A549 (cell line): ENCODE data around the gene SS18L1. TPM values are rescaled to one million over a fixed set of nuclear protein-coding genes. Genes with fewer than 3 reads are reported as not detected.

Source experiments
- ATAC-seq, 2 experiments: fragments of 200-7000 bp in 1 of 2; fragments of >200 bp in 1 of 2; cut with Nextera tagmentation in 1 of 2; cut with Tn5 transposase in 1 of 2; 3 replicates each; pipeline versions ENCODE4 v1.8.0 to v1.9.1; 2018 to 2020; ENCODE audit warnings: mild to moderate bottlenecking in 1 of 2, moderate library complexity in 1 of 2
- CTCF ChIA-PET: fragments of 300-600 bp; sonication (Branson Sonifier 250); formaldehyde crosslinking; extraction: SDS; loops from one replicate; lab custom pipeline; 2021; ENCODE audit warnings: antibody characterized with exemption, inconsistent platforms; lab: Yijun Ruan, JAX
- POLR2A ChIA-PET: fragments of 350-600 bp; formaldehyde crosslinking; extraction: SDS; loops from one replicate; lab custom pipeline; 2021; ENCODE audit warnings: antibody characterized with exemption, inconsistent platforms; lab: Yijun Ruan, JAX
- DNase-seq, 2 experiments: peaks; one replicate each; pipeline versions ENCODE4 v3.0.0 to v3.0.0-alpha.2; 2011 to 2016; ENCODE audit warnings: low read depth in 1 of 2, low spot score in 1 of 2
- FAIRE-seq: peaks from 2 replicates; lab custom pipeline; 2011; peaks lifted over from hg19 to GRCh38; lab: Jason Lieb, UNC
- H3K27ac ChIP-seq, 2 experiments: fragments of >200 bp; sonication (Bioruptor Twin); formaldehyde crosslinking; 3 replicates each; pipeline ENCODE4 v1.5.1; 2016 to 2017
- H3K4me1 ChIP-seq: fragments of >200 bp; sonication (Bioruptor Twin); formaldehyde crosslinking; 3 replicates; pipeline ENCODE4 v1.6.1; 2016
- H3K4me2 ChIP-seq: fragments of >200 bp; sonication (Bioruptor Twin); formaldehyde crosslinking; 3 replicates; pipeline ENCODE4 v1.6.1; 2016
- H3K4me3 ChIP-seq: fragments of >200 bp; sonication (Bioruptor Twin); formaldehyde crosslinking; 3 replicates; pipeline ENCODE4 v1.5.1; 2016
- H3K9me3 ChIP-seq: fragments of >200 bp; sonication (Bioruptor Twin); formaldehyde crosslinking; 3 replicates; pipeline ENCODE4 v1.6.1; 2016
- CBX2 ChIP-seq: fragments of 200-600 bp; sonication (generic); IDR thresholded peaks from 2 replicates; pipeline ENCODE4 v1.6.1; 2016; ENCODE audit warnings: low read depth, mild to moderate bottlenecking, borderline replicate concordance
- CTCF ChIP-seq: fragments of >200 bp; sonication (Bioruptor Twin); formaldehyde crosslinking; IDR thresholded peaks from 3 replicates; pipeline ENCODE4 v1.5.1; 2016
- EHMT2 ChIP-seq: fragments of 200-600 bp; sonication (generic); IDR thresholded peaks from 2 replicates; pipeline ENCODE4 v1.6.1; 2016; ENCODE audit warnings: antibody characterized with exemption, low read depth, mild to moderate bottlenecking, moderate library complexity
- ELK1 ChIP-seq: fragments of 150-350 bp; IDR thresholded peaks from 2 replicates; pipeline ENCODE4 v1.6.1; 2014; ENCODE audit warnings: low read depth, mild to moderate bottlenecking, low read length
- ESRRA ChIP-seq: fragments of 150-350 bp; IDR thresholded peaks from 2 replicates; pipeline ENCODE4 v1.6.1; 2014; ENCODE audit warnings: mild to moderate bottlenecking, low read length, borderline replicate concordance
- FOSB ChIP-seq: fragments of 250-450 bp; sonication (Bioruptor Pico); IDR thresholded peaks from 2 replicates; pipeline ENCODE4 v1.5.0; 2020; ENCODE audit warnings: mild to moderate bottlenecking, moderate library complexity
- FOSL2 ChIP-seq, 2 experiments: fragments of 450-650 bp in 1 of 2; fragments of >200 bp in 1 of 2; sonication (Bioruptor Twin) in 1 of 2; formaldehyde crosslinking; IDR thresholded peaks; 2 replicates each; pipeline versions ENCODE4 v1.5.0 to v1.6.1; 2016 to 2020; ENCODE audit warnings: mild to moderate bottlenecking in 1 of 2, moderate library complexity in 1 of 2
- FOXS1 ChIP-seq: fragments of 250-450 bp; sonication (Bioruptor Pico); IDR thresholded peaks from 2 replicates; pipeline ENCODE4 v1.5.0; 2020; ENCODE audit warnings: mild to moderate bottlenecking, moderate library complexity
- HDAC2 ChIP-seq: fragments of 200-600 bp; sonication (generic); IDR thresholded peaks from 2 replicates; pipeline ENCODE4 v1.6.1; 2016
- HOXB13 ChIP-seq: fragments of 250-450 bp; sonication (Bioruptor Pico); IDR thresholded peaks from 2 replicates; pipeline ENCODE4 v1.5.0; 2020; ENCODE audit warnings: low read depth, mild to moderate bottlenecking, moderate library complexity
- HOXB5 ChIP-seq: fragments of 250-450 bp; sonication (Bioruptor Pico); IDR thresholded peaks from 2 replicates; pipeline ENCODE4 v1.5.0; 2020; ENCODE audit warnings: mild to moderate bottlenecking, moderate library complexity
- JUN ChIP-seq, 2 experiments: fragments of >200 bp; sonication (Bioruptor Twin); formaldehyde crosslinking; IDR thresholded peaks; 2 replicates in 1 of 2; 3 replicates in 1 of 2; pipeline ENCODE4 v1.6.1; 2016 to 2017
- KDM1A ChIP-seq: fragments of 200-600 bp; sonication (generic); IDR thresholded peaks from 2 replicates; pipeline ENCODE4 v1.6.1; 2016; ENCODE audit warnings: low read depth, mild to moderate bottlenecking
- KDM5A ChIP-seq: fragments of 200-600 bp; sonication (generic); IDR thresholded peaks from 2 replicates; pipeline ENCODE4 v1.6.1; 2016; ENCODE audit warnings: antibody characterized with exemption, mild to moderate bottlenecking
- MAZ ChIP-seq: fragments of 150-350 bp; IDR thresholded peaks from 2 replicates; pipeline ENCODE4 v1.6.1; 2014; ENCODE audit warnings: antibody characterized with exemption, low read depth, low read length, borderline replicate concordance
- MYC ChIP-seq: IDR thresholded peaks from 2 replicates; pipeline ENCODE4 v1.6.1; 2012; ENCODE audit warnings: mild to moderate bottlenecking, inconsistent platforms, low read length, improper control_type of control experiment, borderline replicate concordance
- NFE2L2 ChIP-seq: fragments of 150-350 bp; conservative IDR thresholded peaks from 2 replicates; pipeline ENCODE4 v1.6.1; 2014; ENCODE audit warnings: low read length
- PHF8 ChIP-seq: fragments of 200-600 bp; sonication (generic); IDR thresholded peaks from 2 replicates; pipeline ENCODE4 v1.6.1; 2016; ENCODE audit warnings: low read depth, mild to moderate bottlenecking, antibody characterized with exemption, moderate library complexity, borderline replicate concordance
- POLR2A ChIP-seq: IDR thresholded peaks from 2 replicates; pipeline ENCODE4 v1.6.1; 2012; ENCODE audit warnings: mild to moderate bottlenecking, low read length
- RAD21 ChIP-seq, 2 experiments: fragments of >200 bp in 1 of 2; sonication (Bioruptor Twin) in 1 of 2; formaldehyde crosslinking in 1 of 2; IDR thresholded peaks in 1 of 2; conservative IDR thresholded peaks in 1 of 2; 2 replicates in 1 of 2; 3 replicates in 1 of 2; pipeline ENCODE4 v1.6.1; 2012 to 2018; ENCODE audit warnings: inconsistent platforms in 1 of 2
- TP53 ChIP-seq: fragments of 250-450 bp; sonication (Bioruptor Pico); IDR thresholded peaks from 2 replicates; pipeline ENCODE4 v1.5.0; 2021; ENCODE audit warnings: mild to moderate bottlenecking, moderate library complexity
- ZFP36 ChIP-seq: fragments of 450-650 bp; IDR thresholded peaks from 2 replicates; pipeline ENCODE4 v1.6.1; 2014; ENCODE audit warnings: borderline replicate concordance; ENCODE audit not compliant: partially characterized antibody
- WGBS: methylation state at CpG from one replicate; pipeline ENCODE4 v1.1.6; 2017; ENCODE audit errors: missing lambda C conversion rate; 5-methylcytosine and 5-hydroxymethylcytosine counted together
- polyA plus RNA-seq, 4 experiments: library from polyadenylated mRNA; depleted of rRNA in 3 of 4; stranded (reverse); fragments of >200 nt; fragmentation: RNase III in 1 of 4; extraction: RNeasy Plus Mini Kit Qiagen cat#74134 plus additional on column Dnase treatment in 1 of 4; gene quantifications; 2 replicates in 3 of 4; 3 replicates in 1 of 4; pipeline ENCODE4 v1.2.3, GENCODE V29; 2011 to 2017

The SS18L1 gene
- polyA plus RNA-seq, 2 of the 4 experiments (the other 2 are of a cell fraction): 7.4 to 13.1 TPM

GRCh38 chr20:62208061-62208794 is 64.7 kb downstream of the SS18L1 start:
- 84% methylated on average over 10 of the region's 19 CpGs for WGBS
- Histone ChIP-seq H3K27ac (no peak overlapping the region), H3K4me2 (no peak overlapping the region), H3K9me3 (no peaks in the 10 kb centered on the region), H3K4me3 (no peak overlapping the region), H3K4me1 (no peaks in the 10 kb centered on the region)
- no peak for DNase-seq
- ChIA-PET CTCF (no interaction called here), POLR2A (no interaction called here)
- no peak for TF ChIP-seq PHF8
- no peak for TF ChIP-seq KDM1A
- no peak for TF ChIP-seq CBX2
- no peak for TF ChIP-seq MYC
- no peak for TF ChIP-seq HDAC2
- no peak for TF ChIP-seq HOXB5 (CRISPR knock-in tag)
- no peak for TF ChIP-seq NFE2L2
- no peak for TF ChIP-seq ESRRA
- no peak for TF ChIP-seq MAZ
- TF ChIP-seq KDM5A: no peak
- TF ChIP-seq FOSL2 (IDR thresholded peaks at IDR 0.05): no peak
- TF ChIP-seq FOSL2 (CRISPR knock-in tag; IDR thresholded peaks at IDR 0.05): no peak
- TF ChIP-seq TP53: no peak
- TF ChIP-seq POLR2A: no peak
- TF ChIP-seq EHMT2: no peak
- no peak for TF ChIP-seq ELK1
- TF ChIP-seq JUN (IDR thresholded peaks at IDR 0.05): no peak
- TF ChIP-seq ZFP36: no peak
- TF ChIP-seq FOXS1 (CRISPR knock-in tag): no peak
- no peak for TF ChIP-seq FOSB (CRISPR knock-in tag)
- no peak for TF ChIP-seq HOXB13
- no peak for ATAC-seq
- no peak for FAIRE-seq

GRCh38 chr20:62208795-62209755 is 65.5 kb downstream of the SS18L1 start:
- peak; percentile 43 to 54 for DNase-seq
- Histone ChIP-seq H3K4me1 (peaks cover 5% of the 10 kb centered on the region; the same call in 1 of the 3 replicates), H3K4me3 (no peak overlapping the region)
- TF ChIP-seq RAD21 (conservative IDR thresholded peaks at IDR 0.05 in 1 of 2, IDR thresholded peaks at IDR 0.05 in 1 of 2): 0 out of 5 replicates have a peak, but pooled peaks of 1 of the 2 experiments have one; percentile 4
- 0 out of 3 replicates have a peak, but pooled peaks have one; percentile 14 for TF ChIP-seq CTCF
- TF ChIP-seq HOXB13: no peak
- TF ChIP-seq, all 56 proteins: peak for 2
- no peak for FAIRE-seq
- Histone ChIP-seq H3K27ac (no peak overlapping the region), H3K4me2 (no peak overlapping the region), H3K9me3 (no peaks in the 10 kb centered on the region)
- ChIA-PET CTCF (interaction anchor here (0.6 to 1.3 kb wide), 6 partner anchors 11 to 199 kb away, joined by 3 to 6 read pairs (median 3); no protein-coding TSS in a partner anchor), POLR2A (no interaction called here)
- WGBS: 50% methylated on average over 26 of the region's 27 CpGs
- peak; percentile 36 to 74; a peak in 5 of 6 replicates for ATAC-seq
